Activated CD8-positive, alpha-beta memory T cell treated with anti-CD3 and anti-CD28 coated beads for 24 hours (primary cell): Measurements from ENCODE around the gene MT1X.
A peak's percentile ranks its signal among the peaks of the same experiment; 100 is the strongest.

Experiments used
- DNase-seq: peaks from one replicate; pipeline ENCODE4 v3.0.0-alpha.2; 2020

The MT1X gene

GRCh38 chr16:56681939-56682702 lies at the start of gene MT1X:
MT1X (plus strand) TSS chr16:56682470; CDS start chr16:56682541, 71 bp downstream.
- DNase-seq = peak; percentile 95

DNA sequence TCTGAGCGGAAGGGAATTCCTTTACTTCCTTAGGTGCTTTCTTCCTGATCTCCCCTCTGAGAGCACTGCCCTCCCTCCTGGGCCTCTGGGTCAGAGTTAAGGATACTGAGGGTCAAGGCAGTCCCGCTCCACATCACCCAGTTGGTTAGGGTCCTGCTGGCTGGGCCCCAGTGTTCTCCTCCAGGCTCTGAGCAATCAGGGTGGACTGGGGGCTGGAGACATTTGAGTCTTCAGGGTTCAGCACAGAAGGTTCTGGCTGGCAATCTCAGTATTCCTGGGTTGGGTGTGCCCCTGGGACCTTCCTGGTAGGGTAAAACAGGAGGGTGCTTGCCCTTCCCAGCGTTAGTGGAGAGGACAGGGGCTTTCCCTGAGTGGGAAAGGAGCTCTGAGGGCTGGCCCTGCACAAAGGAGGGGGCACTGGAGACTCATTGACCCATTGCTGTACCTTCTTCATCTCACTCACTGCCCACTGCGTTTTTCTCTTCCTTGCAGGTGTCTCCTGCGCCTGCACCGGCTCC lies 49.4 kb upstream of the MT1X start:
- DNase-seq = no peak

GRCh38 chr16:56633535-56633934 lies 48.7 kb upstream of the MT1X start:
- DNase-seq = no peak

DNA sequence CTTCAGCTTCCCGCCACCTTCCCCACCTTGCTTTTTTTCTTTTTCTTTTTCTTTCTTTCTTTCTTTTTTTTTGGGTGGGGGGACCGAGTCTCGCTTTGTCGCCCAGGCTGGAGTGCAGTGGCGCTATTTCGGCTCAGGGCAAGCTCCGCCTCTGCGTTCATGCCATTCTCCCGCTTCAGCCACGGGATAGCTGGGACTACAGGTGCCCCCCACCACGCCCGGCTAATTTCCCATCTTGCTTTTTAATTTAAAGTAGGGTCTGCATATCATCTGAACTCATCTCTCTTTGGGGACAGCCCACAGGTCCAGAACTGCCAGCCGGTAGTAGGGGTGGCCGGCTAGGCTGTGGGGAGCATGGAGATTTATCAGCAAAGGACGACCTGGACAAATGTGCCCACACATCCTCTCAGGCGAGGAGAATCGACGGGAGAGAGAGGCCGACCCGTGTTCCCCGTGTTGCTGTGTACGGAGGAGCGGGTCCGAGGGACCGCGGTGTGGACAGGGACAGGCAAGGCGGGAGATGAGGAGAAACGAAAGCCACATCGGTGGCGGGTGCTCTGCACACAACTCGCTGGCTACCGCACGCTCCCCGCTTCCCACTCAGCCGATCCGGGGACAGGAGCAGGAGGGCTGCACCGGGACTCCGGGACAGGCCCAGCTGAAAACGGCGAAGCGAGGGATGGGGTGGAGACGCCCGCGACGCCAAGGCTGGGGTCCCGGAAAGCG lies 47.4 kb upstream of the MT1X start:
- no peak for DNase-seq

DNA sequence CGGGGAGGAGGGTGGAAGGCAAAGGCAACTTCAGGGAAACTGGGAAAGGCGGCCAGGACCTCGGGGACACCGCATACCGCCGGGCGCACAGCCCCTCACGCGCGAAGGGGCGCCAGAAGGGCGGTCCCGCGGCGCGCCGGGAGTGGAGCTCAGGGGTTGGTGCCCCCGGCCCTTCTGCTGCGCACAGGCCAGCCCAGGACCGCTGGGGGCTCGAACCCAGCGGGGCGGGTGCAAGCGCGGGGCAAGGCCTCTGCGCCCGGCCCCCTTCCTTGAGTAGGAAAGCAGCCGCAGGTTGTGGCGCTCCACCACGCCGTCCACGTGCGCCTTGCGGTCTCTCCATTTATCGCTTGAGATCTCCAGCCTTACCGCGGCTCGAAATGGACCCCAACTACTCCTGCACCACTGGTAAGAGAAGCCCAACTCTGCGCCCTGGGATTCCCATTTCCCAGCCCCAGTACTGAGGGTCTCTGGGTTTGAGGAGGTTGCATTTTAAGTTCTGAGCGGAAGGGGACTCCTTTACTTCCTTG lies 46.8 kb upstream of the MT1X start:
- no peak for DNase-seq

DNA sequence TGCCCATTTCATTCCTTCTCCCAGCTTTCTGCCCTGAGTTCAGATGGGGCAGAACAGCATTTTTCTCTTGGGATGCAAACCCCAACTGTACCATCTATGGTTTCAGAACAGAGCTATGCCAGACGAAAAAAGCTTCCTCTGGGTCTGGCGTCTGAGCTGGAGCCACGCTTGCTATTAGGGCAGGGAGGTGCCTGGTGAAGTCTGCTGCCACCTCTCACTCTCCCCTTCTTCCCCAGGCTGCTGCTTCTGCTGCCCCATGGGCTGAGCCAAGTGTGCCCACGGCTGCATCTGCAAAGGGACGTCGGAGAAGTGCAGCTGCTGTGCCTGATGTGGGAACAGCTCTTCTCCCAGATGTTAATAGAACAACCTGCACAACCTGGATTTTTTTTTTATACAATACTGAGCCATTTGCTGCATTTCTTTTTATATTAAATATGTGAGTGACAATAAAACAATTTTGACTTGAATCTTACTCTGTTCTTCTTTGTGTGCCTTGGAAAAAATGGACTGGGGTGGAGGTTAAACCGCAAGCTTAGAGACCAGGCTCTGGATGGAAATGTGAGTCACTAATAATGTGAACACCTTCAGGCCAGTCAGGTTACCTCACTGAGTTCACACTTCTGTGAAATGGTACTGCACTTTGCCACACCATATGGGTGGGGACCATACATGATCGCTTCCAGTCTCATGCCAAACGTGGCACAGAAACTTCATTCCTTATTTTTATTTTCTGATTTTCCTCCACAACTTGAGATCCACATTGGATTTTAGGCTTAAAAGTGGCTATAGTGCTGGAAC lies 45.5 kb upstream of the MT1X start:
- DNase-seq = no peak

GRCh38 chr16:56637814-56638750 lies 44.2 kb upstream of the MT1X start, which contains the start of gene MT1A:
MT1A (plus strand) TSS chr16:56638666; CDS start chr16:56638739, 73 bp downstream.
- no peak for DNase-seq

- no peak for DNase-seq
Measured at GRCh38 chr16:56639045-56639444, 43.2 kb upstream of the MT1X start.

GRCh38 chr16:56640076-56640475 lies 42.2 kb upstream of the MT1X start:
- no peak for DNase-seq

DNA sequence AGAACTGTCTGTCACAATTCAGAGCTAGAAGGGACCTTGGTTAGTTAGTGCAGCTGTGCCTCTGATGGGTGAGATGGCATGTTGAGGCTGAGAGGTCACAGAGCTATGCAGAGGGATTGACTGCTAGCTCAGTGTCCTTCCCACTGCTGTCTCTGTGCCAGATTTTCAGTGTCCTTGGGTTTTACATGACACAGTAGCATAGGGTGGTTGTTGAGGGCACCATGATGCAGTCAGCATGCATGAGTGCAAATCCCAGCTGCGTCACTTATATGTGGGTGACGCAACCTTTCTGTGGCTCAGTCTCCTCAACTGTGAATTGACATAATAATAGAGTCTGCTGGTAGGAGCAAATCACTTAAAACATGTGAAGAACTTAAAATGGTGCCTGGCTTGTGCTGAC lies 41.1 kb upstream of the MT1X start:
- no peak for DNase-seq

- DNase-seq = peak; percentile 89
Measured at GRCh38 chr16:56643080-56643778, 39.0 kb upstream of the MT1X start.

- no peak for DNase-seq
Measured at GRCh38 chr16:56643833-56644232, 38.4 kb upstream of the MT1X start.

DNA sequence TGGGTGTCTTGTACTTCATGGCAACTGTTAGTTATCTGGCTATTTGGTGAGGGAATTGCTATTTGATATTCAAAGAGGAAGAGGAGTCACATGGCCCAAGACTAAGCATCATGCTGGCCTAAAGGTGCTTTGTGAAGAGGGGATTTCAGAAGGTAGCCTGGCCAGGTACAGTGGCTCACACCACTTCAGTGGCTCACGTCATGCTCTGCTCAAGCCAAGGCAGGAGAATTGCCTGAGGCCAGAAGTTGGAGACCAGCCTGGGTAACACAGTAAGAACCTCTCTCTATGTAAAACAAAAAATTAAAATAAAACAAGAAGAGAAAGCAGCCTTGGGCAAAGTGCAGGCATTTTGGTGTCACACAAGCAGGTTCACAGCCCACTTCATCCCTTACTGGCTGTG lies 37.0 kb upstream of the MT1X start:
- DNase-seq = no peak

- no peak for DNase-seq
Measured at GRCh38 chr16:56645838-56646237, 36.4 kb upstream of the MT1X start.

DNA sequence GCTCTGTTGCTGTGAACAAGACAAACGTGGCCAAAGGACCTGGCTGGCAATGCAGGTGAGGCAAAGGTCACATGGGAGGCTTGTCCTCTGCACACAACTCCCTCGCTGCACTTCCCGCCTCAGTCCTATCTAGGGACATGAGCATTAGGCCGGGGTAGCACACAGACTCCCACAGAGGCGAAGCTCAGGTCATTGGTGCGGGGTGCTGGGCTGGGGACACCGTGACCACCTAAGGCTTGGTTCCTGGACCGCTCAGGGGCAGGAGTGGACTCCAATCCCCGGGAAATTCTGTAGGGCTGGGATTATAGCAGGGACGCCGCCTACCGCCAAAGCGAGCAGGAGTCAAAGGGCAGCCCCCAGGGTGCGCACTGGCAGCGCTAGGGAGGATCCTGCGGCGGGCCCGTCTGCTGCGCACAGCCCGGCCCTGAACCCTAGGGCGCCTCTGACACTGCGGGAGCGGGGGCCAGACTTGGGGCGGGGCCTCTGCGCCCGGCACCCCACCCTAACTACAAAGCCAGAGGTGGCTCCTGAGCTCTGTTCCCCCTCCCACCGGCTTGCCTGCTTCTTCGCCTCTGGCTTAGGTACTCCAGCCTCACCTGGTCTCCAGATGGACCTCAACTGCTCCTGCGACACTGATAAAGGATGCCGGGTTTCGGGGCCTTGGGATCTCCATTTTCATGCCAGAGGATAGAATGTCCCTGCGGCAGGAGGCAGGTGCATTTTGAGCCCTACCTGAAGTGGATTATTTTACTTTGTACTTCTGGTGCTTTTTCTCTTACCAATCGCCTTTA lies 34.4 kb upstream of the MT1X start:
- no peak for DNase-seq

- no peak for DNase-seq
Measured at GRCh38 chr16:56649271-56649670, 33.0 kb upstream of the MT1X start.

DNA sequence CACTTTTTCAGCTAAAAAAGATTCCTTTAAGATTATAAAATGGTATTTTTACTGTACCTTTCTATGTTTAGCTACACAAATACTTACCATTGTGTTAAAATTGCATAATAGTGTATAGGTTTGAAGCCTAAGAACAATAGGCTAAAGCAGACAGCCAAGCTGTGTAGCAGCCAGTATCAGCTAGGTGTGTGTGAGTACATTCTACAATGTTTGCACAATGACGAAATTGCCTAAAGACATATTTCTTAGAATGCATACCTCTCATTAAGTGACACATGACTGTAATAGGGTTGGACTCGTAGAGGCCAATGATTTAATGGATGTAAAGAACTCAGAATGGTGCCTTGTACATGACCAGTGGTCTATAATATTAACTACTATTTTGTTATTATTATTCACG lies 32.5 kb upstream of the MT1X start:
- no peak for DNase-seq

DNA sequence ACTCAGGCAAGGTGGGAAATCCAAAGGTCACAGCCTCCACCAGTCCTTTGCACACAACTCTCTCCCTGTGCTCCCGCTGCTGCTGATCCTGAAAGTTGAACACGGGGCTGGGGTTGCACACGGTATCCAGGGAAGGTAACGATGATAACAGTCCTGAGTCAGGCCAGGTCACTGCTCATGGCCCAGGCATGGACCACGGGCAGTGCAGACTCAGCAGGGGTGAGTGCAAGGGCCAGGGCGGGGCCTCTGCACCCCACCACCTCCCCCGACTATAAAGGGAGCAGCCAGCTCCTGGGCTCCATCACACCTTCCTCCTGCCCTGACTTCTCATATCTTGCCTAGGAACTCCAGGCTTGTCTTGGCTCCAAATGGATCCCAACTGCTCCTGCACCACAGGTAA lies 30.7 kb upstream of the MT1X start, which contains the start of gene MT1B:
MT1B (plus strand) TSS at position 301 of the 400 bp plus-strand sequence; CDS start at position 369, 68 bp downstream.
- DNase-seq = no peak

- no peak for DNase-seq
Measured at GRCh38 chr16:56652600-56652999, 29.7 kb upstream of the MT1X start.

DNA sequence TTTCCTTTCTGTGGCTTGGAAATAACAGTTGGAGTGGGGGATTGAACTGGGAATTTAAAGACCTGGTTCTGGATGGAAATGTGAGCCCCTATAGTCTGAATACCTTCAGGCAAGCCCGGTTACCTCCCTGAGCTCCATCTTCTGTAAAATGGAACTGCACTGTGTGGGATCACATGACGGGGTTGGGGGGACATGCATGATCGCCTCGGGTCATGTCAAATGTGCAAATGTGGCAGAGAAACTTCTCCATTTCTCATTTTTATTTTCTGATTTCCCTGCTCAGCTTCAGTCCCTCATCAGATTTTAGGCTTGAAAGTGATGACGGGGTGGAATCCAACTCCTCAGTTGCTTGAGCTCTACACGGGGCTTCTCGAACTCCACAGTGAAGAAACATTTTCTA lies 29.1 kb upstream of the MT1X start:
- DNase-seq = no peak
